GM10266 (cell line): Measurements from ENCODE around the gene MED27.

Experiments
- DNase-seq: peaks from one replicate; pipeline ENCODE4 v3.0.0; 2012; ENCODE audit errors: extremely low spot score
- TF ChIP-seq, protein P1 (sequence below): IDR thresholded peaks from 2 replicates; pipeline ENCODE4 v1.5.1; 2012; ENCODE audit warnings: mild to moderate bottlenecking, low read depth; ENCODE audit not compliant: control insufficient read depth, insufficient read depth; ENCODE audit errors: missing control alignments

The MED27 gene

DNA sequence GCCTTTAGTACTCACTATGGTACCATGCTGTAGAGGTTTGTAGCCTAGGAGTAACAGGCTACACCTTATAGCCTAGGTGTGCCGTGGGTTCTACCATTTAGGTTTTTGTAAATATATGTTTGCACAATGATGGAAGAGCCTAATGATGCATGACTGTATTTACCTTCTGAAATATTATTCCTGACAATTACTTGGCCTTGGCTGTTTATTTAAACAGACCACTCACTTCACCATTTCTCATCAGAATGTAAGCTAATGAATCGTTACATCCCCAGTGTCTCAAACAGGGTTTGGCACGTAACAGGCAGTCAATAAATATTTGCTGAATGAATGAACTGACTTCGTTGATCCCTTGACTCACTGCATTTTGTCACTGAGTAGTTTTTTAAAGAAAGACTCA, 93.1 kb downstream of the MED27 start:
- TF ChIP-seq, protein P1, sequence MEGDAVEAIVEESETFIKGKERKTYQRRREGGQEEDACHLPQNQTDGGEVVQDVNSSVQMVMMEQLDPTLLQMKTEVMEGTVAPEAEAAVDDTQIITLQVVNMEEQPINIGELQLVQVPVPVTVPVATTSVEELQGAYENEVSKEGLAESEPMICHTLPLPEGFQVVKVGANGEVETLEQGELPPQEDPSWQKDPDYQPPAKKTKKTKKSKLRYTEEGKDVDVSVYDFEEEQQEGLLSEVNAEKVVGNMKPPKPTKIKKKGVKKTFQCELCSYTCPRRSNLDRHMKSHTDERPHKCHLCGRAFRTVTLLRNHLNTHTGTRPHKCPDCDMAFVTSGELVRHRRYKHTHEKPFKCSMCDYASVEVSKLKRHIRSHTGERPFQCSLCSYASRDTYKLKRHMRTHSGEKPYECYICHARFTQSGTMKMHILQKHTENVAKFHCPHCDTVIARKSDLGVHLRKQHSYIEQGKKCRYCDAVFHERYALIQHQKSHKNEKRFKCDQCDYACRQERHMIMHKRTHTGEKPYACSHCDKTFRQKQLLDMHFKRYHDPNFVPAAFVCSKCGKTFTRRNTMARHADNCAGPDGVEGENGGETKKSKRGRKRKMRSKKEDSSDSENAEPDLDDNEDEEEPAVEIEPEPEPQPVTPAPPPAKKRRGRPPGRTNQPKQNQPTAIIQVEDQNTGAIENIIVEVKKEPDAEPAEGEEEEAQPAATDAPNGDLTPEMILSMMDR, result no peak
- no peak for DNase-seq

DNA sequence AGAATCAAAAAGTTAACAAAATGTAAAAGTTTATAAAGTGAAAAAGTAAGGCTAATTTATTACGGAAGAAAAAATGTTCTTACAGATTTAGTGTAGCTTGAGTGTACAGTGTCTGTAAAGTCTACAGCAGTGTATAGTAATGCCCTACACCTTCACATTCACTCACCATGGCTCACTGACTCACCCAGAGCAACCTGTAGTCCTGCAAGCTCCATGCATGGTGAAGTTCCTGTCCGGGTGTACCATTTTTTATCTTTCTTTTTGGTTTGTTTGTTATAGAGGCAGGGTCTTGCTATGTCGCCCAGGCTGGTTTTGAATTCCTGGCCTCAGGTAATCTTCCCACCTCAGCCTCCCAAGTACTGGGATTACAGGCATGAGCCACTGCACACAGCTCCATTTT, 93.6 kb downstream of the MED27 start:
- TF ChIP-seq, protein P1, result no peak
- DNase-seq, result no peak

DNA sequence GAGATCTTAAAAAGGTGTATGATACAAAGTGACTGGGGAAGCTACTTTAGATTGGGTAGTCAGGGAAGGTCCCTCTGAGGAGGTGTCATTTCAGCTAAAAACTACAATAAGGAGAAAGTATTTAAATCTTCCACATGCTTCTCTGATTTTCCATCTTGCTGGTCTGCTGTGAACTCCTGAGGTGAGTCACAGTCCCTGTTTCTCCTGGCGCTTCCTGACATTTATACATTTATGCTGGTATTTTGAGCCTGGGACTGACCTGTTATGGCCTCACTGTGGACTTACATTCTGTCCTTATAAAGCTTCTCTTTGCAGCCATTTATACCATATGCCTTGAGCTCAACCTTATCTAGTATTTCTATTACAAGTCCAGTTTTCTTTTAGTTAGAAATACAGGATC, 95.1 kb downstream of the MED27 start:
- no peak for DNase-seq
- TF ChIP-seq, protein P1, result no peak

DNA sequence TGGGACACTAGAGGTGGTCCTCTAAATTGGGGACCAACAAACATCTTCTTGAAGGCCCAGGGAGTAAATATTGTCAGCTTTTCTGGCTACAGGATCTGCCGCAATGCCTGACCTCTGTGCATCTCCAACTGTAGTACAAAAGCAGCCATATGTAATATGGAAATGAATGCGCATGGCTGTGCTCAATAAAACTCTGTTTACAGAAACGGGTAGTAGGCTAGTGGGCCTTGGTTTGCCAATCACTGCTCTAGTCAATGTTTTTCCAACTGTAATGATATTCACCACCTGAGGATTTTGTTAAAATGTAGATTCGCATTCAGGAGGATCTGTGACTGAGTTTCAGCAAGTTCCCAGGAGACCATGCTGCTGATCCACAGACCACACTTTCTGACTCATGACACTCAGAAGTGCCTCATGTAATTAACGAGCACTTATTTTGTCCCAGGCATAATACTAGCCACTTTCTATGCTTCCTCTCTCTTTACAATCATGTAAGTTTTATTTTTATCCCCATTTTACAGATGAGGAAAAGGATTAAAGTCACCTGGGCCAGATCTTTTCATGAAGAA, 96.9 kb downstream of the MED27 start:
- DNase-seq, result no peak
- TF ChIP-seq, protein P1, result no peak

DNA sequence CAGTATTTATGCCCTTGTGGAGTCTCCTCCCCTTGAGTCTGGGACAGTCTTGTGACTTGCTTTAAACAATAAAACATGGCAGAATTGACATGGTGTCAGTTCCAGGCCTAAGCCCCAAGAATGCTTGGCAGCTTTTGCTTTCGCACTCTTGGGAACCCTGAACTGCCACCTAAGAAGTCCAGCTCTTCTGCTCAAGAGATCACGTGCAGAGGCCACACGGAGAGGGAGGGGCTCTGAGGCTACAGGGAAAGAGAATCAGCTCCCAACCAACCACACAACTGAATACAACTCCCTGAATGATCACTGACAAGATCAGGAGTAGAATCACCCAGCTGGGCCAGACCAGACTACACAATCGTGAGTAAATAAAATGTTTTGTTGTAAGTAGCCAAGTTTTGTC, 97.6 kb downstream of the MED27 start:
- no peak for DNase-seq
- TF ChIP-seq, protein P1, result no peak

DNA sequence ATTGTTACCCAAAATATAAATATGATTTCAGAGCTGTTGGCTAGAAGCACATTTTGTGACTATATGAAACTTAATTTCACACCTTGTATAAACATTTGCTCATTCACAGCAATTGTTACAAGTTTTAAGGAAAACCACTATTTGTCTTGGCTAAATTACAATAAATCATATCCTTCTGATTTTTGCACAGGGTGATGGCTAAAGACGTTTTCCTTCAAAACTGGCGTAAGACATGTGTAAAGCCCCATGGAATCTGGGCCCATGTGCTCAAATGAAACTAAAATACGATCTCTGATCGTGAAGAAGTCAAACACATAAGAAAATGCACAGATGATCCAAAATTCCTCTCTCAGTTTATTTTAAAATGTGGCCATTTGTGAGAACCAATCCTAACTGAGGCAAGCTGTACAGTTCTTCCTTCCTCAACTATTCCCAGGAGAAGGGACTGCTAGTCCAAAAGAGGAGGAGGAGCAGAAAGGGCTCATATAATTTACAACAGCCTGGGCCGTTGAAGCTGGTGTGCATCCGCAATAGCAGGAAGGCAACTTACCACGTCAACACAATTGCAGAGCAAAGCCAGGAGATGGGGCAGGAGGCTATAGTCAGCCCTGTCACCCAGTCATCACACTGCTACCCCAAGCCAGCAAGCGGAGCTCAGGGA, 98.4 kb downstream of the MED27 start:
- no peak for DNase-seq

More for the DNA sequence above, 98.4 kb downstream of the MED27 start:
- TF ChIP-seq, protein P1, result no peak
